HG03378 (cell line): ENCODE measurements around the gene GALNT9.
"Not testable (repeated sequence)": the region's sequence is repeated elsewhere in the genome, so short reads cannot be mapped to it uniquely, and the experiment has no call there.

Source experiments
- ATAC-seq: cut with Tn5 transposase; IDR thresholded peaks from one replicate; pipeline ENCODE4 v1.9.1; 2021; ENCODE audit warnings: mild to moderate bottlenecking, moderate library complexity; ENCODE audit not compliant: unreplicated experiment

GALNT9 gene

GRCh38 chr12:132150780-132151144 lies 178.6 kb downstream of the GALNT9 start:
- ATAC-seq: no peak

GRCh38 chr12:132149526-132149925 lies 179.9 kb downstream of the GALNT9 start:
- not testable (repeated sequence) for ATAC-seq

- ATAC-seq: no peak
Observed at GRCh38 chr12:132148368-132149045, 180.9 kb downstream of the GALNT9 start.

GRCh38 chr12:132147423-132148367 lies 181.7 kb downstream of the GALNT9 start:
- ATAC-seq: no peak

GRCh38 chr12:132146772-132147422 lies 182.5 kb downstream of the GALNT9 start:
- no peak for ATAC-seq
